ENCODE data around the gene LRP6. TPM values are rescaled to one million over a fixed set of nuclear protein-coding genes. Genes with fewer than 3 reads are reported as not detected.

LRP6 gene
- polyA plus RNA-seq, 10 donors, result 27.8 to 37.0 (median 33.6) TPM

GRCh38 chr12:12216349-12217017 is 50.4 kb downstream of the LRP6 start:
- DNase-seq, result no peak

GRCh38 chr12:12214635-12215131 is 52.2 kb downstream of the LRP6 start:
- DNase-seq, result no peak

GRCh38 chr12:12214201-12214600 is 52.6 kb downstream of the LRP6 start:
- DNase-seq, result no peak

GRCh38 chr12:12212769-12213168 is 54.1 kb downstream of the LRP6 start:
- DNase-seq, result no peak

GRCh38 chr12:12210983-12211382 is 55.9 kb downstream of the LRP6 start:
- no peak for DNase-seq

GRCh38 chr12:12210416-12210815 is 56.4 kb downstream of the LRP6 start:
- no peak for DNase-seq

- no peak for DNase-seq
These were observed 57.2 kb downstream of the LRP6 start for GRCh38 chr12:12209675-12210074.

GRCh38 chr12:12209043-12209442 is 57.8 kb downstream of the LRP6 start:
- no peak for DNase-seq

- no peak for DNase-seq
These were observed 59.1 kb downstream of the LRP6 start for GRCh38 chr12:12207746-12208145.

GRCh38 chr12:12206776-12207388 is 60.0 kb downstream of the LRP6 start:
- DNase-seq, result no peak

- DNase-seq, result no peak
These were observed 64.1 kb downstream of the LRP6 start for GRCh38 chr12:12202747-12203146.

- DNase-seq, result no peak
These were observed 64.7 kb downstream of the LRP6 start for GRCh38 chr12:12202105-12202504.

- peak in 1 of 3 donors; percentile 38 for DNase-seq
These were observed 65.5 kb downstream of the LRP6 start for GRCh38 chr12:12201274-12201758.

GRCh38 chr12:12200363-12200762 is 66.5 kb downstream of the LRP6 start:
- DNase-seq, result no peak

GRCh38 chr12:12198124-12198523 is 68.7 kb downstream of the LRP6 start:
- no peak for DNase-seq

GRCh38 chr12:12197128-12197527 is 69.7 kb downstream of the LRP6 start:
- no peak for DNase-seq

- no peak for DNase-seq
These were observed 71.3 kb downstream of the LRP6 start for GRCh38 chr12:12195516-12195915.

- no peak for DNase-seq
These were observed 71.8 kb downstream of the LRP6 start for GRCh38 chr12:12195081-12195480.

GRCh38 chr12:12194206-12194605 is 72.6 kb downstream of the LRP6 start:
- DNase-seq, result no peak

- DNase-seq, result no peak
These were observed 75.8 kb downstream of the LRP6 start for GRCh38 chr12:12191008-12191407.

- DNase-seq, result no peak
These were observed 76.6 kb downstream of the LRP6 start for GRCh38 chr12:12190087-12190809.

- no peak for DNase-seq
These were observed 81.4 kb downstream of the LRP6 start for GRCh38 chr12:12185414-12185813.
